HL-60/S4 (cell line): Measurements from ENCODE around the gene ACSS1.

Experiments
- in situ Hi-C: fragments of 300-500 bp; cut with MboI; formaldehyde crosslinking; loops from 2 replicates; pipeline ENCODE4 v1.14.3; 2022; ENCODE audit warnings: low sequenced_read_pairs

Gene ACSS1

GRCh38 chr20:25058051-25058846, at the start of gene ACSS1:
ACSS1 (minus strand) TSS chr20:25058139; CDS start chr20:25058102, 37 bp downstream.
- in situ Hi-C loops: loop anchor here (25.0 kb wide), 1 partner anchor 146 kb away; no protein-coding TSS in a partner anchor

- in situ Hi-C loops: no loop called here
These were observed 45.6 kb upstream of the ACSS1 start for GRCh38 chr20:25103526-25103925.

GRCh38 chr20:25100914-25101313, 43.0 kb upstream of the ACSS1 start:
- in situ Hi-C loops: no loop called here

- in situ Hi-C loops: no loop called here
These were observed 41.7 kb upstream of the ACSS1 start for GRCh38 chr20:25099601-25100140.

DNA sequence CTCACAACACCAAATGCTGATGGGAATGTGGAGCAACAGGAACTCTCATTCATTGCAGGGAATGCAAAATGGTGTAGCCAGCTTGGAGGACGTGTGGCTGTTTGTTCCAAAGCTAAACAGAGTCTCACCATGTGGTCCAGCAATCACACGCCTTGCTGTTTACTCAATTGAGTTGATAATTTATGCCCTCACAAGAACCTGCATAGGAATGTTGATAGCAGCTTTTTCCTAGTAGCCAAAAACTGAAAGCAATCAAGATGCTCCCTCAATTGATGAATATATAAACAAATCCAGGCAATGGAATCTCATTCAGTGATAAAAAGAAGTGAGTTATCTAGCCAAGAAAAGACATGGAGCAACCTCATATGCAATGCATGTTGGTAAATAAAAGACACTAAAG, 39.6 kb upstream of the ACSS1 start:
- in situ Hi-C loops: no loop called here

- in situ Hi-C loops: no loop called here
These were observed 32.8 kb upstream of the ACSS1 start for GRCh38 chr20:25090492-25091429.

DNA sequence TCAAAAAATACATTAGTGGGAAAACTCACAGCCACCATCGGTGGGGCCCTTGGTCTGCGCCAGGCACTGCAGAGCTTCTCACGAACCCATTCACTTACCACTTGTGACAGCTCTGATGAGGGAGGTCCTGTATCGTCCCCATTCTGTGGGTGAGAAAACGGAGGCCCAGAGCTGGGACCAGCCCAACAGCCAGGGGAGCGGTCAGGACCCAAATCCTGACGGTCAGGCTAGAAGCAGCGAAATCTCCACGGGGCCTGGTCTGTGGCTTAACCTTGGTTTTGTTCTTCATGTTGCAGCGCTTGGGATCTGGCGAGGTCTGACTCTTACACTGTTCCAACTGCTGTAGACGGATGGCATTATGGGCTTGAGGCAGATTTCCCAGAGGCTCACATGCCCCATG, 31.7 kb upstream of the ACSS1 start:
- in situ Hi-C loops: no loop called here

DNA sequence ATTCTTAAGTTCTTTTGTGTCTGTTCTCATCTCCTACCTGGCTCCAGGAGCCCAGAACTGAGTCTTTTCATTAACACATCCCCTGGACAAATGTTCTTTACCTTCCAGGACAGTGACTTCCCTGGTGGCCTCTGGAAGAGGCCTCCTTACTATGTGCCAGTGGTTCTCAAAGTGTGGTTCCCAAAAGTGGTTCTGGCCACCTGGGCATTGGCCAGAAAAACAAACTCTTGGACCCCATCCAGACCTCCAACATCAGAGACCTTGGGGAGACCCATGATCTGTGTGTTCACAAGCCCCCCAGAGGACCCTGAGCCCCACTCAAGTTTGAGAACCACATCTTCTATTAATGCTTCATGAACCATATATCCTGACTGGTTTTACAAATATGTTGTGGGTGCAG, 31.2 kb upstream of the ACSS1 start:
- in situ Hi-C loops: no loop called here

- in situ Hi-C loops: no loop called here
These were observed 30.3 kb upstream of the ACSS1 start for GRCh38 chr20:25088267-25088666.

DNA sequence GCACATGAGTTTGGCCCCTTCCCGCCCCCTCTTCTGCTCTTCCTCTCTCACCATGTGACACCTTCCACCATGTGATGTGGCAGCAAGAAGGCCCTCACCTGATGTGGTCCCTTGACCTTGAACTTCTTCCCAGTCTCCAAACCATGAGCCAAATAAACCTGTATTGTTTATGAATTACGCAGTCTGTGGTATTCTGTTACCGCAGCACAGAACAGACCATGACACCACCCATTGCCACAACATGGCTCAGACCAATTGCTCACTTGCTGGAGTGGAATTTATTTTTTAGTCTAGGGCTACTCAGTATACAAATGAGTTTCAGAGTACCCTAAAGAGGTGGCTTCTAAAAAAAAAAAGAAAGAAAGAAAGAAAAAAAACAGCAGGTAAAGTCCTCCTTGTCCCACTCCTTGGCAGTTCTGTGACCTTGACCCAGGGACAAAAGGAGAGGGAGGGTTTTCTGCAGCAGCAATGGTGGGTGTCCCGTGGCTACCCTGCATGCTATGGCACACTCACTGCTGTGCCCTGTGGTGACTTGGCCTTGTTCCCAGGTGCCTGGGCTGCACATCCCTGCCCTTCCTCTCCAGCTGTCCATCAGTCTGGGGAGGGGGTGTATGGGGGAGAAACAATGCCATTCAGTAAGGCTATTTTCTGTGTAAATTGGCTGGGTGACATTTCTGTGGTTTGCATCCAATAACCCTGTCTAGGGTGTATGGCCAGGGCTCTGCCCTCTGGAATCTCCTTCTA, 29.4 kb upstream of the ACSS1 start:
- in situ Hi-C loops: no loop called here

DNA sequence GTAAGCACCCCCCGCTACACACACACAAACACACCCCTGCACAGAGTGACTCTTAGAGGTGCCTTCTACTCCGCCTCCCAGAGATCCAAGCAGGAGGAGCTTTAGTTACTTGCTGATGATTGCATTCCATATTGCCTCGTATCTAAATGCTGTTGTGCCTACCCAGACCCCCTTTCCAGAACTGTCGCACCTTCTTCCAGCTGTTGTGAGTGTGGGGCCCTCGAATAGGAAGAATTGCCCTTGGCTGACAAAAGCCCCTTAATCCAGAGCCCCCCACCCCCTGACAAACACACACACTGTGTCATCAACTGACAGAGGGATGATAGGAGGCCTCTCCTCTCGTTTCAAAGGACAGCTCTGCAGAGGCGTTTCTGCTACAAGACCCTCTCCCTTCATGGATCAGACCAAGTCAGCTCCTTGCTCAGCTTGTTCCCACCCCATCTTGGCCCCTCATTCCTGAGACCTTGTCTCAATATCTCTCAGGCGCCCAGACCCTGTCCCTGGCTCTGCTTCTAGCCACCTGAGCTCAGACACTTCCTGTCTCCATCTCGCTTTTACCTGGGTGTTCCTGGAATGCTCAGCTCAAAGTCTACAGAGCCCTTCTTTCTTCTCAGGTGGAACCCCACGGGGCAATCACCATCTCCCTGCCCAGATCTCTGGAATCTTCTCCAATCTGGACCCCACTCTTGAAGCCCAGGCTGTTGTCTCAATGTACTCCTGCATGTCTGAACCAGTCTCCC, 28.0 kb upstream of the ACSS1 start:
- in situ Hi-C loops: no loop called here

DNA sequence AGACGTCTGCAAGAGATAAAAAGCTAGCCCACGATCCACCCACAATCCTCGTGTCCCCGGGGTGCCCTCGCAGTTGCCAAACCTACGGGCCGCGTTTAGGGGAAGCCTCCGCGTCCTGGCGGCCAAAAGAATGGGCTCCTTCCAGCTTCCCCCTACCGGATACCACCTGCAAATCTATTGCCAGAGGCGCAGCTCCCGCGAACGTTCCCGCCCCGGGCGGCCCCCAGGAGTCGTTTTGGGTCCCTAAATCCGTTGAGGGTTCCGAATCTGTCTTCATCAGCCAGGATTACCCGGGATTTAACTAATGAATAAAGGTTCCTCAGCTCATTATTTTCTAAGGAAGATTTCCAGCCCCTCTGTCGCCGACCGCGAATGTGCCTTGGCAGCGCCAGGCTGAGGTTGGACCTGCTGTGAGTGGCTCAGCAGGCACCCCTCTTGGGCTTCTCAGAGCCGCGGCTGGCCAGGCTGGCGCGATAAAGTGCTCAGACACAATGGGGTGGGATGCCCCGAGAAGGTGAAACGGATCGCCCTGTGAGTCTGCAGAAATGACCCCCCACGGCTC, 26.8 kb upstream of the ACSS1 start:
- in situ Hi-C loops: no loop called here

DNA sequence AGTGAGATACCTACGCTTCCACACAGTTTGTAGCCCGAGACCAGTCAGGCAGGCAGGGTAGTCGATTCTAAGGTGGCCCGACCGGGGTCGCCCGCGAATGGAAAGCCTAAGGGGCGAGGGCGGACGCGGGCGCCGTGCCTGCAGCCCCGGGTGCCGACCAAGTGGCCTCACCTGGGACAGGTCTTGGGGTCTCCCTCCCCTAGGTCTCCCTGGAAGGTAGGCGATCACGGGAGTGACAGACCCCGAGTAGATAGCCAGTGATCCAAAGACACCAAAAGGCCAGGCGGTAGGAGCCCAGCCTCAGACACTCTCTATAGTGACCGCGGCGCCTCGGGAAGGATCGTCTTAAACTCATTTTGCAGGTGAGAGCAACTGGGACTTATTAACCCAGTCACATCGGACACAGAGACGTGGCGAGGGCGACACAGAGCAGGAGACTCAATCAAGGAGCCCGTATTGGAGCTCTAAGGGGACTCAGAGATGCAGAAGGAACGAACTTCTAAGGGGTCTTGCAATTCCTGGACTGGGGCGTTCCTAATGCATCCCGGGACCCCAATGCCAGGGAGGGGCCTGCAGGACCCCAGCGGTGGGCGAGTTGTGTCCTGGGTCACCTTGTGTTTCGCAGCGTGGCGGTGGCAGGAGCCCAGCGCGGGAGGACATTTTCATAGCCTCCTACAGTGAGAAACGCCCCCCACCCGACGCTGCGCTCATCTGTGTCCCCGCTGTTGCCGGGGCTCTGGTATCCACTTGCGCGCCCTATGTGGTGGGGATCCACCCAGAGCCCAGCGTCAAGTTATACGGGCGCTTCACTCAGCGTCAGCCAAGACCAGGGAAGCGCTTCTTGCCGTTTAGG, 26.1 kb upstream of the ACSS1 start:
- in situ Hi-C loops: no loop called here

DNA sequence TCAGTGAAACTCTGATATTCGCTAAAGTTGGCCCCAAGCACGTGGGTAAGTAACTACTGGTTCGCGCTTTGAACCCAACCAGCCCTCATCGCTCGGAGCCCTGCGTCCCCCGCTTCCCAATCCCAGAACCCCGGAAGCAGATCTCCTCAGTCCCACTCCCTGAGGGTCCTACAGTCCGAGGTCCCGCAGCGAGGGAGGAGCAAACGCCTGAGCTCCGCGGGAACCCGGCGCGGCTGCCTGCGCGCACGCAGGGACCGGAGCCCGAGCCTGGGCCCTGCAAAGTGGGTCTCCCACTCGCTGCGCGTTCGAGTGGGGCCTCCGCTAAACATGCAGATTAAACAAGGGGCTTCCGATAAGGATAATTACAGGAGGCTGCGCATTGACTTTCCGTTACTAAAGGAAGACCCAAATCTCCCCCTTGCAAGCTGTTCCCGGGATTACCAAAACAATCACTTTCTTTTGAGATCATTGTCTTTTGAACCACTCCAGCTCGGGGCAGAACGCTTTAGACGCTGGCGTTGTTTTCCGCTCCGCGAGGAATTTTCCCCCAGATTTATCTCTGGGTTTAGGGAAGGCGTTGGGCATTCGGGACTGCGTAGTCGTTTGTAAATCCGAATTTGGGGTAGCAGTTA, 25.3 kb upstream of the ACSS1 start:
- in situ Hi-C loops: no loop called here

GRCh38 chr20:25082498-25082873, 24.5 kb upstream of the ACSS1 start:
- in situ Hi-C loops: no loop called here

- in situ Hi-C loops: no loop called here
These were observed 24.0 kb upstream of the ACSS1 start, which contains the start of gene VSX1 for GRCh38 chr20:25081730-25082497. VSX1 (minus strand) TSS chr20:25082141; CDS start chr20:25082096, 45 bp downstream.

GRCh38 chr20:25081065-25081729, 23.3 kb upstream of the ACSS1 start:
- in situ Hi-C loops: no loop called here
